Measurements from ENCODE around the gene MYO3B.

The MYO3B gene

GRCh38 chr2:170177950-170178781 is at the start of gene MYO3B:
Gene MYO3B, plus strand, starts transcription at chr2:170178147. Its CDS starts 141 bp downstream, at chr2:170178288.
- DNase-seq, result no peak

GRCh38 chr2:170139276-170139967 is 38.5 kb upstream of the MYO3B start:
- no peak for DNase-seq

- DNase-seq, result no peak
Measured at GRCh38 chr2:170140561-170140960, 37.4 kb upstream of the MYO3B start.

GRCh38 chr2:170141865-170142264 is 36.1 kb upstream of the MYO3B start:
- DNase-seq, result no peak

- DNase-seq, result no peak
Measured at GRCh38 chr2:170142502-170142901, 35.4 kb upstream of the MYO3B start.

GRCh38 chr2:170143045-170143717 is 34.8 kb upstream of the MYO3B start:
- DNase-seq, result no peak

- no peak for DNase-seq
Measured at GRCh38 chr2:170144761-170145160, 33.2 kb upstream of the MYO3B start.

GRCh38 chr2:170145191-170145590 is 32.8 kb upstream of the MYO3B start:
- DNase-seq, result no peak

GRCh38 chr2:170145675-170146432 is 32.1 kb upstream of the MYO3B start:
- DNase-seq, result no peak

- no peak for DNase-seq
Measured at GRCh38 chr2:170146784-170147183, 31.2 kb upstream of the MYO3B start.

GRCh38 chr2:170147576-170147975 is 30.4 kb upstream of the MYO3B start:
- no peak for DNase-seq

- DNase-seq, result no peak
Measured at GRCh38 chr2:170148161-170148560, 29.8 kb upstream of the MYO3B start.

- no peak for DNase-seq
Measured at GRCh38 chr2:170152421-170152820, 25.5 kb upstream of the MYO3B start.

- no peak for DNase-seq
Measured at GRCh38 chr2:170155022-170155722, 22.8 kb upstream of the MYO3B start.

GRCh38 chr2:170155723-170156253 is 22.2 kb upstream of the MYO3B start:
- no peak for DNase-seq

GRCh38 chr2:170156592-170156991 is 21.4 kb upstream of the MYO3B start:
- no peak for DNase-seq

- DNase-seq, result no peak
Measured at GRCh38 chr2:170157025-170157684, 20.8 kb upstream of the MYO3B start.

- no peak for DNase-seq
Measured at GRCh38 chr2:170159060-170159459, 18.9 kb upstream of the MYO3B start.

- DNase-seq, result no peak
Measured at GRCh38 chr2:170161516-170162270, 16.3 kb upstream of the MYO3B start.

GRCh38 chr2:170162271-170162632 is 15.7 kb upstream of the MYO3B start:
- DNase-seq, result no peak

All from NCI-H510A (cell line).